Liver (tissue), 3 donors: ENCODE data around the gene ZNRF4.

Experiments used
- EGR1 ChIP-seq, 2 donors: IDR thresholded peaks; 2 replicates each; pipeline ENCODE4 v1.6.1; 2016 to 2018; ENCODE audit warnings: antibody characterized with exemption in 2 of 2, low read depth in 2 of 2
- GABPA ChIP-seq, 2 donors: IDR thresholded peaks in 1 of 2; conservative IDR thresholded peaks in 1 of 2; 2 replicates each; pipeline ENCODE4 v1.6.1; 2016; ENCODE audit warnings: antibody characterized with exemption in 2 of 2, mild to moderate bottlenecking in 1 of 2, moderate library complexity in 1 of 2
- TF ChIP-seq, protein P1 (sequence below): fragments of 150-350 bp; IDR thresholded peaks from 2 replicates; pipeline ENCODE4 v1.5.1; 2017; ENCODE audit warnings: improper control_type of control experiment, low read depth, low read length; ENCODE audit not compliant: missing input control
- TF ChIP-seq, protein P2 (sequence below): IDR thresholded peaks from 2 replicates; pipeline ENCODE4 v1.6.1; 2016; ENCODE audit warnings: antibody characterized with exemption, mild to moderate bottlenecking
- donor health status: healthy.
- donor health status: healthy.

DNA sequence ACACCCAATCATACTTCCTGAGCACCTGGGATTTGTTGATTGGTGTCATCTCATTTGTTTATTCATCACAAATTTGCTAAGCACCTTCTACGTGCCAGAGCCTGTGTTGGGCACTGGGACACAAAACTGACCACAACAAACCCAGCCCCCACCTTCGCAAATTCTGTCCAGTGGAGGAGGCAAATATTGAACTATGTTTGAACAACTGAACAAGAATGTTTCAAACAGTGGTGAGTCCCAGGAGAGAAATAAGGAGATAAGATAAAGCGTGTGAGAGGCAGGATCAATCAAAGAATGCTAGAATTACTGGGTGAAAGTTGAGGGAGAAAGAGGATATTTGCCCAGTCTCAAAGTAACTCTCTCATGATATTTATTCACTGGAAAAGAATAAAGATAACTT, 8.7 kb downstream of the ZNRF4 start:
- TF ChIP-seq, protein P1, sequence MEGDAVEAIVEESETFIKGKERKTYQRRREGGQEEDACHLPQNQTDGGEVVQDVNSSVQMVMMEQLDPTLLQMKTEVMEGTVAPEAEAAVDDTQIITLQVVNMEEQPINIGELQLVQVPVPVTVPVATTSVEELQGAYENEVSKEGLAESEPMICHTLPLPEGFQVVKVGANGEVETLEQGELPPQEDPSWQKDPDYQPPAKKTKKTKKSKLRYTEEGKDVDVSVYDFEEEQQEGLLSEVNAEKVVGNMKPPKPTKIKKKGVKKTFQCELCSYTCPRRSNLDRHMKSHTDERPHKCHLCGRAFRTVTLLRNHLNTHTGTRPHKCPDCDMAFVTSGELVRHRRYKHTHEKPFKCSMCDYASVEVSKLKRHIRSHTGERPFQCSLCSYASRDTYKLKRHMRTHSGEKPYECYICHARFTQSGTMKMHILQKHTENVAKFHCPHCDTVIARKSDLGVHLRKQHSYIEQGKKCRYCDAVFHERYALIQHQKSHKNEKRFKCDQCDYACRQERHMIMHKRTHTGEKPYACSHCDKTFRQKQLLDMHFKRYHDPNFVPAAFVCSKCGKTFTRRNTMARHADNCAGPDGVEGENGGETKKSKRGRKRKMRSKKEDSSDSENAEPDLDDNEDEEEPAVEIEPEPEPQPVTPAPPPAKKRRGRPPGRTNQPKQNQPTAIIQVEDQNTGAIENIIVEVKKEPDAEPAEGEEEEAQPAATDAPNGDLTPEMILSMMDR: no peak
- TF ChIP-seq GABPA (IDR thresholded peaks at IDR 0.05 in 1 of 2, conservative IDR thresholded peaks at IDR 0.05 in 1 of 2) (no peak), EGR1 (IDR thresholded peaks at IDR 0.05; ENCODE audit: low read depth in 2 of 2) (no peak)
- TF ChIP-seq, protein P2, sequence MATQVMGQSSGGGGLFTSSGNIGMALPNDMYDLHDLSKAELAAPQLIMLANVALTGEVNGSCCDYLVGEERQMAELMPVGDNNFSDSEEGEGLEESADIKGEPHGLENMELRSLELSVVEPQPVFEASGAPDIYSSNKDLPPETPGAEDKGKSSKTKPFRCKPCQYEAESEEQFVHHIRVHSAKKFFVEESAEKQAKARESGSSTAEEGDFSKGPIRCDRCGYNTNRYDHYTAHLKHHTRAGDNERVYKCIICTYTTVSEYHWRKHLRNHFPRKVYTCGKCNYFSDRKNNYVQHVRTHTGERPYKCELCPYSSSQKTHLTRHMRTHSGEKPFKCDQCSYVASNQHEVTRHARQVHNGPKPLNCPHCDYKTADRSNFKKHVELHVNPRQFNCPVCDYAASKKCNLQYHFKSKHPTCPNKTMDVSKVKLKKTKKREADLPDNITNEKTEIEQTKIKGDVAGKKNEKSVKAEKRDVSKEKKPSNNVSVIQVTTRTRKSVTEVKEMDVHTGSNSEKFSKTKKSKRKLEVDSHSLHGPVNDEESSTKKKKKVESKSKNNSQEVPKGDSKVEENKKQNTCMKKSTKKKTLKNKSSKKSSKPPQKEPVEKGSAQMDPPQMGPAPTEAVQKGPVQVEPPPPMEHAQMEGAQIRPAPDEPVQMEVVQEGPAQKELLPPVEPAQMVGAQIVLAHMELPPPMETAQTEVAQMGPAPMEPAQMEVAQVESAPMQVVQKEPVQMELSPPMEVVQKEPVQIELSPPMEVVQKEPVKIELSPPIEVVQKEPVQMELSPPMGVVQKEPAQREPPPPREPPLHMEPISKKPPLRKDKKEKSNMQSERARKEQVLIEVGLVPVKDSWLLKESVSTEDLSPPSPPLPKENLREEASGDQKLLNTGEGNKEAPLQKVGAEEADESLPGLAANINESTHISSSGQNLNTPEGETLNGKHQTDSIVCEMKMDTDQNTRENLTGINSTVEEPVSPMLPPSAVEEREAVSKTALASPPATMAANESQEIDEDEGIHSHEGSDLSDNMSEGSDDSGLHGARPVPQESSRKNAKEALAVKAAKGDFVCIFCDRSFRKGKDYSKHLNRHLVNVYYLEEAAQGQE: no peak
